Activated CD8-positive, alpha-beta memory T cell treated with anti-CD3 and anti-CD28 coated beads, Interleukin-2, amount 50 U/mL, for 1 hour (primary cell): ENCODE measurements around the gene LGALS1.

Experiments used
- DNase-seq: peaks from one replicate; pipeline ENCODE4 v3.0.0-alpha.2; 2020; ENCODE audit errors: extremely low read depth

The LGALS1 gene

GRCh38 chr22:37674951-37675929 lies at the start of gene LGALS1:
TSS of gene LGALS1 (plus strand) at chr22:37675636. CDS start at chr22:37675703, 67 bp downstream.
- no peak for DNase-seq

- no peak for DNase-seq
These were observed 49.7 kb upstream of the LGALS1 start for GRCh38 chr22:37625737-37626136.

- DNase-seq, result no peak
These were observed 49.3 kb upstream of the LGALS1 start for GRCh38 chr22:37626144-37626543.

- DNase-seq, result no peak
These were observed 48.8 kb upstream of the LGALS1 start for GRCh38 chr22:37626556-37627075.

- DNase-seq, result no peak
These were observed 48.3 kb upstream of the LGALS1 start for GRCh38 chr22:37627121-37627520.

GRCh38 chr22:37627545-37627944 lies 47.9 kb upstream of the LGALS1 start:
- DNase-seq, result no peak

- DNase-seq, result no peak
These were observed 46.6 kb upstream of the LGALS1 start for GRCh38 chr22:37628830-37629229.

GRCh38 chr22:37629928-37630327 lies 45.5 kb upstream of the LGALS1 start:
- no peak for DNase-seq

- DNase-seq, result no peak
These were observed 44.5 kb upstream of the LGALS1 start for GRCh38 chr22:37630839-37631435.

GRCh38 chr22:37631448-37632173 lies 43.8 kb upstream of the LGALS1 start:
- no peak for DNase-seq

GRCh38 chr22:37632174-37633088 lies 43.0 kb upstream of the LGALS1 start:
- DNase-seq, result no peak

- no peak for DNase-seq
These were observed 42.3 kb upstream of the LGALS1 start for GRCh38 chr22:37633089-37633624.

GRCh38 chr22:37633625-37634416 lies 41.6 kb upstream of the LGALS1 start:
- no peak for DNase-seq

GRCh38 chr22:37634417-37634924 lies 41.0 kb upstream of the LGALS1 start:
- no peak for DNase-seq

GRCh38 chr22:37635157-37635556 lies 40.3 kb upstream of the LGALS1 start:
- no peak for DNase-seq

- no peak for DNase-seq
These were observed 39.1 kb upstream of the LGALS1 start for GRCh38 chr22:37636186-37636948.

- DNase-seq, result no peak
These were observed 38.5 kb upstream of the LGALS1 start for GRCh38 chr22:37636949-37637273.

- no peak for DNase-seq
These were observed 36.9 kb upstream of the LGALS1 start for GRCh38 chr22:37638391-37639069.
